Erythroblast (primary cell): ENCODE data around the gene ACOX2.

Source experiments
- GATA1 ChIP-seq: IDR thresholded peaks from 2 replicates; pipeline ENCODE4 v1.6.1; 2011; ENCODE audit warnings: low read depth, mild to moderate bottlenecking, control low read depth, low read length, moderate library complexity
- POLR2A ChIP-seq: IDR thresholded peaks from 2 replicates; pipeline ENCODE4 v1.6.1; 2011; ENCODE audit warnings: mild to moderate bottlenecking, low read length

- TF ChIP-seq POLR2A (no peak), GATA1 (no peak)
Measured at GRCh38 chr3:58514405-58514804, 22.6 kb downstream of the ACOX2 start.
